HG03521 (cell line): ENCODE measurements around the gene PPP3R1.
"Not testable (repeated sequence)": the region's sequence is repeated elsewhere in the genome, so short reads cannot be mapped to it uniquely, and the experiment has no call there.

Source experiments
- ATAC-seq: cut with Tn5 transposase; IDR thresholded peaks from one replicate; pipeline ENCODE4 v1.9.1; 2021; ENCODE audit warnings: mild to moderate bottlenecking, moderate library complexity; ENCODE audit not compliant: unreplicated experiment

PPP3R1 gene

DNA sequence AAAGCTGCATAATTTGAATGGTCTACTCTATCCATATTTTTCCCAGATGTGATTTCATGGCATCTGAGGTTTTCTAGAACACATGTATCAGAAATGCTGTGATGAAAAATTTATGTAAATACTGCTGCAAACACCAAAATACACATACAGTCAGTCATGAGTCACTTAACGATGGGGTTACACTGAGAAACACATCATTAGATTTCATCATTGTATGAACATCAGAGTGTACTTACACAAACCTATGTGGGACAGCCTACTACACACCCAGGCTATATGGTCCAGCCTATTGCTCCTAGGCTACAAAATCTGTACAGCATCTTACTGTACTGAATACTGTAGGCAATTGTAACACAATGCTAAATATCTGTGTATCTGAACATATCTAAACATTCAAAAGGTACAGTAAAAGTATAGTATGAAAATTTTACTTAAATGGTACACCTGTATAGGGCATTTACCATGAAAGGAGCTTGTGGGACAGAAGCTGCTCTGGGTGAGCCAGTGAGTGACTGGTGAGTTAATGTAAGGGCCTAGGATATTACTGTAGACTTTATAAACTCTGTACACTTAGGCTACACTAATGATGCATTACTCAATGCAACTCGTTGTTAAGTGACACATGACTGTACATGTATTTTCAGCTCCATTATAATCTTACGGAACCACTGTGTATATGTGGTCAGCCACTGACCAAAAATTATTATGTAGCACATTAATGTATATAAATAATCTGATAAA is 61.2 kb downstream of the PPP3R1 start:
- no peak for ATAC-seq

DNA sequence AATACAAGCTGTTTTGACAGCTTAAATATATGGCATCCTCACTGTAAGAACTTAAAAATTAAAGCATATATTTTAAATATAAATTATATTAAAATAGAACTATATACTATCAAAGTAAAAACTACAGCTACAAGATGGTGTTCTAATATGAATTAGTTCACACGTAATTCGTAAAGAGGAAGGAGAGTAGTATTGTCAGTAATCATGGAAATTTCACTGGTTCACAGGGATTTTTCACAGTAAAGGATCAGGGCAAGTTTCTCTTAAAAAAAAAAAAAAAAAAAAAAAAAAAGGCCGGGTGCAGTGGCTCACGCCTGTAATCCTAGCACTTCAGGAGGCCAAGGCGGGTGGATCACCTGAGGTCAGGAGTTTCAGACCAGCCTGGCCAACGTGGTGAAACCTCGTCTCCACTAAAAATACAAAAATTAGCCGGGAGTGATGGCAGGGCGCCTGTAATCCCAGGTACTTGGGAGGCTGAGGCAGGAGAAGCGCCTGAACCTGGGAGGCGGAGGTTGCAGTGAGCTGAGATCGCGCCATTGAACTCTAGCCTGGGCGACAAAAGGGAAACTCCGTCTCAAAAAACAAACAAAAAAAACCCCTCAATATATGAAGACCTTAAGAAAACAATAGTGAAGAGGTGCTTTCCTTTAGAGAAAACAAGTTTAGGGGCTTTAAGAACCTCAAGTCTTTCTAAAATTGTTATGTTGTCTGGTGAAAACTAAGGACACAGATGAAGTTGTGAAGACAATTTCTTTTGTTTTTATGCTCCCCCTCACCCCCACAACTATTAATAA is 62.1 kb downstream of the PPP3R1 start:
- no peak for ATAC-seq

DNA sequence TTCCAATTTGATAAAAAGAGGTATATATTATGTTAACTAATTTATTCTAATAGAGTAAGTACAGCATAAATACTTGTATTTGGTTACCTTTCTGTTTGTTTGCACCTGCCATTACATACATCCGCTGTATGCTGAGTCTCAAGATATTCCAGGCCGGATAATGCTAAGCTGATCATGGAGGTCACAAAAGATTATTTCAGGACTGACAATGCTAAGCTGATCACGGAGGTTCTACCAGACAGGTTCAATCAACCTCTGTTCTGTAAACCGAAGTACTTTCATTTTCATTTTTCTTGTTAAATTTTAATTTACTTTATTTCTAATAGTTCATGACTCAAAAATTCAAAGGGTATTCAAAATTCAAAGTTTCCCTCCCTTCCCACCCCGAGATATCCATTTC is 63.5 kb downstream of the PPP3R1 start:
- ATAC-seq: no peak

DNA sequence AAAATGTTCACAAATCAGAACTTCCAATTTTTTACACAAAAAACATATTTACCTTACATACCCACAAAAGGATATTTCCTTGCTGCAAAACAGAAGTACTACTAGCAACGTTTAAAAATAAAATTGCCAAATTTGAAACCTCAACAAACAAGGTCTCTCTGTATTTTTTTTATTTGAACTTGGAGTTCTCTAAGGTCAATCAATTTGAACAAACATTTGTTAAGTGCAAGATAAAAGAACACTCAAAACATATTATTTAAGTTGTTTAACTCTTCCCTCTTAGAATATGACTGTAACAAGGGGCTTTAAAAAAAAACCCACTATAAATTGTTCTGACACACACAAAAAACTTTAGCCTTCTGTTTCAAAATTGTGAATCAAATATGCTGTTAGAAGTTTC is 65.0 kb downstream of the PPP3R1 start:
- ATAC-seq: no peak

DNA sequence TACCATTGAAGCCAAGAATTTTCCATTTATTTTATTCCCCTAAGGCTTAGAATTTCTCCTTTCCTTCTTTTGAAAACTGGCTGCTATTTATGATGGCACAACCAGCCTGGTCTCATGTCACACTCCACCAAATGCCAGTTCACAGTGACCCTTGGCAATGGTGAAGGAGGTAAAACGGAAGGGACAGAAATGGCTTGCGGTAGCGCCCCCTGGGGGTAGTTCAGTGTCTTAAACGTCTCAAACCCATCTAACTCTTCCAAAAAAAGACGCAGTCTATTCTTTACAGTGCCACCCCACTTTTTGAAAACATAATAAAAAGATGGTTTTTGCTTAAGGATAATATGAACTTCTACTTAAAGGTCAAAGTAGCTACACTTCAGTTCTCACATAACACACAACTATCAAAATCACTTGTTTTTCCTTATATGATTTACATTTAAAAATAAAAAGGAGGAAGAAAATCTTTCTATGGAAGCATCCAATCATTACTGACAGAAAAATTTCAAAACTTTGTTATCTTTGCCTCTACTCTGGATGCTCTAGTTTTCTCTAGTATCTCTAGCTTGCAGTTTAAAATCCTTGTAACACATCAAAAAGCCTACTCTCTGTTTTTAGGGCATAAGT is 66.7 kb downstream of the PPP3R1 start:
- no peak for ATAC-seq

DNA sequence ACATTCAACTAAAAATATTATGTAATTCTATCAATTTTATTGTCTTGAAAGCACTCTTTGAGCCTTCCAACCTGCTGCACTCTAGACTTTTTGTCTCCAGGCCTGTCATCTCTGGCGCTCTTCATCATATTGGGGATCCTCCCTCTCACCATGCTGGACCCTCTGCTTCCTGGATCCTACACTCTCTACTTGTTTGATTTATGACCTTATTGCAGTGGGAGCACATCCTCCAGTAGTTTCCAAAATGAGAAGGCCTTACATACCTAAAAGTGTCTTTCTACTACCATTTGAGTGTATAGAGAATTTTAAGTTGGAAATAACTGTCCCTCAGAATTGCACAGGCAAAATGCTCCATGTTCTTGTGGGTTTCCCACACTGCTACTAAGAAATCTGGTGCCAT is 69.4 kb downstream of the PPP3R1 start:
- no peak for ATAC-seq

DNA sequence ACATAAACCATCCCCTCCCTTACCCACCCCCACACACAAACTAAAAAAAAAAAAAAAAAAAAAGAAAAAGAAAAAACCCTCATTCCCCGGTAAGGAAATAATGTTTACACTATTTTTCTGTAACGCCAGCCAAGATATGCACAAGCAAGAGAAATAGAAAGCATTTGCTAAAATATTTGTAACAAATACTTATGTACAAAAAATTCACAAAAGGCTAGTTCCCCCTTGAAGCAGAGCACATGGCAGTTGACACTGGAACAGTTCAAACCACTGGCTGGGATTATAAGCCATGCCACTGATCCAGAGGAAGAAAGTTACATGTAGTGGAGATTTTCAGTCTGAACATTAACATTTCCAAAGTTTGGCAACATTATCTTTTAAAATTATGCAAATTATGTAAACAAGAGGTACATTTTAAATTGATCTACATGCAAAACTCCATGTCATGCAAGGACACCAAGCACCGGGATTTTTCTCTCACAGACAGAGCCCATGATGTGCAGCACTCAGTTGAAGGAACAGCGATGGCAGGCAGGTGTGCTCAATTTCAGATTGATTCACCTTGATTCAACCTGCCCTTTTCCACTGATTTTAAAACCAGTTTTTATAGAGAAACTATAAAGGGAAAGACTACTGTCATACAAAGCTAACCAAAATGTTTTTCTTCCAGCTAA is 73.2 kb downstream of the PPP3R1 start:
- ATAC-seq: no peak

DNA sequence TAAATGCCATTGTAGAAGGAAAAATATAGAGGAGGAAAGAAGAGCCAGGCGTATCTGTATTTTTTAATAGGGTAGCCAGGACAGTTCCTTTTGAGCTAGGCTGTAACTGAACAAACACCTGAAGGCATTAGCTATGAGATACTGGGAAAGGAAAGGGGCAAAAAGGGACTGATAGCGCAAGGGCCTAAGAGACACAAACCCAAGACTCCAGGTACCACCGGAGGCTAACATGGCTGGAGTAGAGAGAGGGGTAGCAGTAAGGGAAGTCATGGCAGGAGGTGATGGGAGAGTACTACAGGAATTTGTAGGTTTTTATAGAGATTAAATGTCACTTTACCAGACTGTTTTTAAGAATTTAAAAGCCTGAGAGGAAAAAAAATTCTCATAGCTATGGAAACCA is 73.9 kb downstream of the PPP3R1 start:
- ATAC-seq: no peak

DNA sequence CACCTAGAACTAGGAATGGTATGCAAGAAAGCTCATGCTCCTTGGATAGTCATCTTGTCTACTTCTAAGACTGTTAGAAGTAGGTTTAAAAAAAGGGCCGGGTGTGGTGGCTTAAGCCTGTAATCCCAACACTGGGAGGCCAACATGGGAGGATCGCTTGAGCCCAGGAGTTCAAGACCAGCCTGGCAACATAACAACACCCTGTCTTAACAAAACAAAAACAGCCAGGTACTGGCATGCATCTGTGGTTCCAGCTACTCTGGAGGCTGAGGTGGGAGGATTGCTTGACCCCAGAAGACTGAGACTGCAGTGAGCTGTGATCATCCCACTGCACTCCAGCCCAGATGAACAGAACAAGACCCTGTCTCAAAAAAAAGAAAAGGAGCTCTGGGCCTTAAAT is 74.8 kb downstream of the PPP3R1 start:
- ATAC-seq: no peak

DNA sequence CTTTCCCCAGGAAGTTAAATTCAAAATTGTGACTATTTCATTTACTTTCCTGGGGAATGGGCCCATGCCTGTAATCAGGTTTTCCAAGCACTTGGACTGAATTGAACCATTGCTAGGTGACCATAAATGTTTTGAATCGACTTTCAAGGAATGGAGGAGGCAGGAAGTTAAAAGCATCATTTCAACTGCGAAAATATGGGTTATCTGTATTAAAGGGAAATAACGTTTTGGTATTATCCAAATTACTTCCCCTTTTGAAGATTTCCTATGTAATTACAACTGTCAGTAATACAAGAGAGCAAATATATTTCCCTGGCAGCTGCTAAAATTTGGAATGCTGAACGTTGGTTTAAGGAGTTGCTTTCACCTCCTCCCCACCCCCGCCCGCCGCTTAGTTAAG is 75.7 kb downstream of the PPP3R1 start:
- ATAC-seq: no peak

DNA sequence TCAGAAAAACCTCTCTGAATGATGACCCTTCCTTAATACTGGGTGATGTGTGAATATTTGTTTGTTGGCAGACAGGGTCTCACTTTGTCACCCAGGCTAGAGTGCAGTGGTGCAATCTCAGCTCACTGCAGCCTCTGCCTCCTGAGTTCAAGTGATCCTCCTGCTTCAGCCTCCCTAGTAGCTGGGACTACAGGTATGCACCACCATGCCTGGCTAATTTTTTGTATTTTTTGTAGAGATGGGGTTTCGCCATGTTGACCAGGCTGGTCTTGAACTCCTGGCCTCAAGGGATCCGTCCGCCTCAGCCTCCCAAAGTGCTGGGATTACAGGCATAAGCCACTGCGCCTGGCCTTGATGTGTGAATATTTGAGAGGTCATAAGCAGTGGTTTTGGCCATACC is 77.1 kb downstream of the PPP3R1 start:
- ATAC-seq: not testable (repeated sequence)

DNA sequence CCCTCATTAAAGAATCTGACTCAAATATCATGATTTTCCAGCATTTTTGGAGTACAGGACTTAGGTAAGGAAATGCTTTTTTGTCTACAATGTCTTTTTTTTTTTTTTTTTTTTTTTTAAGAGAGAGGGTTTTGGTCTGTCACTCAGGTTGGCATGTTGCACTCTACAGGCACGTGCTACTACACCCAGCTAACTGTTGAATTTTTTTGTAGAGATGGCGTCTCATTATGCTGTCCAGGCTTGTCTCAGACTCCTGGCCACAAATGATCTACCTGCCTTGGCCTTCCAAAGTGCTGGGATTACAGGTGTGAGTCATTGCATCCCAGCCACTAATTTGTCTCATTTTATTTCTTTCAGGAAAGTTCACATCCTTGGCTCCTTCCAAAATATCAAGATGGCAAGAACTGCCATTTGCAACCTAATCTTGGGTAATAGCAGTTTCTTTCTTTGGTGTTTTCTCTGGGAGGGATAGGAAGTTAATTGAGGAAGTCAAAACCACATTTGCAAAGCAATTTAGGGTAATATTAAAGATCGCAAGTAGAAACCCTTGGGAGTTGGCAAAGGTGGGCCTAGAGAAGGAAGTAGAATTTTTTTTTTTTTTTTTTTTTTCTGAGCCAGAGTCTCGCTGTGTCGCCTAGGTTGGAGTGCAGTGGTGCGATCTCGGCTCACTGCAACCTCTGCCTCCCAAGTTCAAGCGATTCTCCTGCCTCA is 79.2 kb downstream of the PPP3R1 start:
- no peak for ATAC-seq

DNA sequence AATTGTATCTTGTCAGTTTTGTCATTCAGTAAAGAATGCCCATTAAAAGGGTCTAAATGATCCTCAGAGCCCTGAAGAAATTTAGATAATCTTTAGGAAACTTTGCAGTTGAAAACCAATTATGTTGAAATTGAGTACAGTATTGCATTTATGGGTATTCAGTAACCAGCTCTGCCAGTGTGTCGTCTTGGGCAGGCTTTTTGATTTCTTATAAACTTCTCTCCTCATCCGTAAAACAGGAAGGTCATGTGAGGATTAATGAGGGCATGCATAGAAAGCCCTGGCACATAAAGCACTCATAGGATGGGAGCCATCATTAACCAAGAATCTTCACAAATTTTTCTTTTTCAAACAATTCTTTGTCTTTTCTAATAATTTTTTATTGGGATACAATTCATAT is 79.8 kb downstream of the PPP3R1 start:
- no peak for ATAC-seq

DNA sequence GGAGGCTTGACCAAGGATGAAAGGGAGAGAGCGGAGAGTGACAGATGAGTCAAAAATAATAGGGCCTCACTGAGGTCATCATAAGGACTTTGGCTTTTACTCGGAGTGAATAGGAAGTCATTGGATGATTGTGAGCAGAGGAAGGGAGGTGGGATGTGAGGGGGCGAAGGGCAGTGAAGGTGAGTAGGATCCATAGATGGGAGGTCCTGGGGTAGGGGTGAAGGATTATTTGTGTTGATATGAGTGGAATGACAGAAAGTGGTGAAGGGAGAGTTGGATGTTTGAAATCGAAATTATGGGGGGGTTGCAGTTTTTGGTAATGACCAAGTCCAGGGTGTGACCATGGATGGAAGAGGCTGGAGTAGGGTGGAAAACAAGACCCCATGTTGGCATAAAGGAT is 80.6 kb downstream of the PPP3R1 start:
- no peak for ATAC-seq

DNA sequence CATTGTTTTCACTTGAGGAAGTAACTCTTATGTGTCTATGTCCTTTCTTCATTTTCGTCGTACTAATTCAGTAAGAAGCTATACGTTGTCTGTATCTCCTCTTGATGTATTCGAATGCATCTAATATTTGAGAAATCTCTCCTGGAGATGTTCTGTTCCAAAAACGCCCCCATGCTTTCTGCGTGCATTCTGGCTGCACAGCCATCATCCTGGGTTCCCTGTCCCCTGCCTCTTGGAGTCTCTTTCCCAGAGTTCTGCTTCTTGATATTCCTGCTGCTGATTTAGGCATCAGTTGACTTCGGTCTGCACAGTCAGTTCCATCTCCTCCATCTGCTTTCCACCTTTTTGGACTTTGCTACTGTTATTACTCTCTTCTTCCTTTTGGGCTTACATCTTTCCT is 81.2 kb downstream of the PPP3R1 start:
- no peak for ATAC-seq

DNA sequence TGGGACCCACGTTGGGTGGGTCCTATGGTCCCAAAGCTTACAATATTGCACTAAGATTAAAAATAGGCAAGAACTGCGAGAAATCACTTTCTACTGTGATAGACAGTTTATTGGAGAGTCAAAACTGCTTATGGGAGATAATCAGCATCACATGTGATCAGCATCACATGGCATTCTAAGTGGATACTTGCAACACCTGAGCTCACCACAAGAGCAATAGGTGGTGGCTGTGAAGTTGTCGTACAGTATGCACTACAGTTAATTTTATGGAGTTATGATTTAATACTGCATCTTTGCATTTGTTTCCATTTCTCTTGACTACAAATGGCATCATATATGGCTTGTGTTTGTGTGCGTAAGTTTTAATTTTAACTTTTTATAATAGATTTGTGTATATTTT is 83.0 kb downstream of the PPP3R1 start:
- peak; percentile 53 for ATAC-seq

DNA sequence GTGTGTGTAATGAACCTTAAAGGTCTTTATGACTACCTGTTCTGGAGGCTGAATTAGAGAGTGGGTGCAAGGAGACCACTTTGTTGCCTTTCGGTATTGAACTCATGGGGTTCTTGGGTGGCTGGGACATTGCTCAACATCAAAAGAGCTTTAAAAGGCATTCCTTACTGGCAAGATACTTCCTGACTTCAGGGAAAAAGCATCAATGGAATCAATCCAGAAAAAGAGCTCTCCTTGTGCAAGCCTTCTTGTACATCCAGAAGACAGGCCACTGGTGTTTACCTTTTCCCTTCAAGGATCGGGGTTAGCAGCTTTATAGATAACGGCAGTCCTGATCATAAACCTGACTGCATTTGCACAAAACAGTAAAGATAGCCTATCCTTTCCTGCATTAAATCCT is 85.1 kb downstream of the PPP3R1 start:
- no peak for ATAC-seq

DNA sequence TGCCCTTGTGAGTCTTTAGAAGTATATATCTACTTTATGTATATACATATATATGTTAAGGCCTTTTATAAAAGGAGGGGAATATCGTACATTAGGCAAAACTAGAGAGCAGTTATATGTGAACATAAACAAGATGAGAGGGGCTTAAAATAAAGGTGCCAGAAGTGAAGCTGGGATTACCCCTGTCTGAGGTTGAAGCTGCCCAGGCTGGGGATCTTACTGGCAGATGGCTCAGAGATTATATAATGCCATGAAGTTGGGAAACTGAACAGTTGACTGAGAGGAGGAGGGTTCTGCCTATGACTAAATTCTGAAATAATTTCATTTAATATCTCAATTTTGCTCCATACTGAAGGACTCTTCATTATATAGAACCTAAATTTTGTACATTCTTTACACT is 88.7 kb downstream of the PPP3R1 start:
- no peak for ATAC-seq

DNA sequence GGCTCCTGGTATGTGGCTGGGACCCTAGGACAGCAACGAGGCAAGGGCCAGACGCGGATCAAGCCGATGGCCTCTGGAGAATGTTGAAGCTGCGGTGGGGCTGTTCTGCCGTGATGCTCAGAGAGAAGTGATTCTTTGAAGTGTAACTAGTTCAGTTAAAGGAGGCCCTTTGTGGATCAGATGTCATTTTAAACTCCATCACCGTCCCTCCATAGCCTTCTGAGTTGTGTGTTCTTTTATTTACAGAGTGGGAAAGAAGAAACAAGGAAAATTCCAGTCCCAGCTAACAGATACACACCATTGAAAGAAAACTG is 94.2 kb downstream of the PPP3R1 start:
- ATAC-seq: no peak

DNA sequence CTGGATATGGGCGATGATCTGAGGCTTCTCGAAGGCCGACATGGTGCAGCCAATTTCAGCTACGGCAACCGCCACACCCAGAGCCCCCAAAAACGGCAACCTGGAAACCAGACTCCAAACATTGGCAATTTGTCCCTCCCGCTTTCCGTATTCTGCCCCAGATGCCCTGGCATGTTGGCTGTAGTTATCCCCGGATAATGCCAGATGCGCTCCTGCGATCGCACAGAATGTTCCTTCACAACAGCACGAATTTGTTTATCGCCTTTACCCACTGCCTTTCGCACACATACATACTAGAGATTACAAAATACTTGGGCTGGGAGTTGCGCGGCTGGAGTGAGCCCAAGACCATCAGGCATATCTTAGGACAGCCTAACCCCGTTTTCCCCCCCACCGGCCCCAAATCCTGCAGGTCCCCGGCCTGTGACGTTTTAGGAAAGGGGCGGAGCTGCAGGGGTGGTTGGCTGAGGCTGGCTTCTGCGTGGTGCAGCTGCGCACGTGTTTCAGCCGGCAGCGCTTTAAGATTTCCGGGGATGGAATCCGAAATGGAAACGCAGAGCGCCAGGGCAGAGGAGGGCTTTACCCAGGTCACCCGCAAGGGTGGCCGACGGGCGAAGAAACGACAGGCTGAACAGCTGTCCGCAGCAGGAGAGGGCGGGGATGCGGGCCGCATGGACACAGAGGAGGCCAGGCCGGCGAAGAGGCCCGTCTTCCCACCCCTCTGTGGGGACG is 94.8 kb downstream of the PPP3R1 start, which contains the start of gene PNO1:
Gene PNO1, plus strand, starts transcription at position 487 of the 732 bp plus-strand sequence. Its CDS starts 47 bp downstream, at position 534.
- ATAC-seq: peak; percentile 90
